Breast epithelium (tissue), 4 donors: Measurements from ENCODE around the gene DNM3. TPM values are rescaled to one million over a fixed set of nuclear protein-coding genes. Genes with fewer than 3 reads are reported as not detected.

Source experiments
- DNase-seq, 2 donors: peaks; one replicate each; pipeline ENCODE4 v3.0.0-alpha.2; 2019; ENCODE audit warnings: low spot score in 2 of 2
- H3K27ac ChIP-seq, 2 donors: fragments of 200-600 bp; sonication (generic) in 1 of 2; one replicate each; pipeline ENCODE4 v1.5.1; 2016 to 2019; ENCODE audit warnings: mild to moderate bottlenecking in 1 of 2
- H3K27me3 ChIP-seq, 2 donors: fragments of 200-600 bp; sonication (generic) in 1 of 2; one replicate each; pipeline versions ENCODE4 v1.5.1 to v1.6.0; 2017 to 2019; ENCODE audit warnings: control low read depth in 1 of 2, mild to moderate bottlenecking in 1 of 2
- H3K36me3 ChIP-seq: fragments of 200-600 bp; one replicate; pipeline ENCODE4 v1.5.1; 2019
- H3K4me1 ChIP-seq, 2 donors: fragments of 200-600 bp; sonication (generic); one replicate each; pipeline ENCODE4 v1.5.1; 2016 to 2019; ENCODE audit warnings: control low read depth in 1 of 2
- H3K4me3 ChIP-seq, 3 donors: fragments of 200-600 bp; sonication (generic); 1 replicate in 2 of 3; 2 replicates in 1 of 3; pipeline ENCODE4 v1.5.1; 2016 to 2019; ENCODE audit warnings: mild to moderate bottlenecking in 3 of 3, moderate library complexity in 2 of 3
- H3K9me3 ChIP-seq, 2 donors: fragments of 200-600 bp; sonication (generic) in 1 of 2; one replicate each; pipeline ENCODE4 v1.5.1; 2016 to 2019; ENCODE audit warnings: control low read depth in 1 of 2
- POLR2A ChIP-seq: fragments of 450-650 bp; IDR thresholded peaks from one replicate; pipeline ENCODE4 v1.6.1; 2016; ENCODE audit warnings: antibody characterized with exemption, mild to moderate bottlenecking, moderate library complexity
- POLR2AphosphoS5 ChIP-seq, 3 donors: sonication (generic); formaldehyde crosslinking; IDR thresholded peaks; one replicate each; pipeline ENCODE4 v1.6.1; 2017; ENCODE audit warnings: antibody characterized with exemption in 3 of 3
- intact Hi-C: fragments of 100-400 bp; cut with DNase I; formaldehyde crosslinking; loops from one replicate; pipeline ENCODE4 v1.15.1; 2023; ENCODE audit warnings: low total_unique reads
- total RNA-seq, 3 donors: library from RNA; depleted of rRNA; stranded (reverse); fragments of >200 nt; gene quantifications; one replicate each; pipeline ENCODE4 v1.1.0, GENCODE V29; 2016
- TF ChIP-seq, protein P1 (sequence below), 3 donors: fragments of 450-650 bp; IDR thresholded peaks; one replicate each; pipeline ENCODE4 v1.5.1; 2016 to 2017; ENCODE audit warnings: antibody characterized with exemption in 3 of 3, mild to moderate bottlenecking in 3 of 3, moderate library complexity in 3 of 3

The DNM3 gene
- total RNA-seq, 3 donors from 2014 or later: 5.1 to 7.5 (median 6.6) TPM

DNA sequence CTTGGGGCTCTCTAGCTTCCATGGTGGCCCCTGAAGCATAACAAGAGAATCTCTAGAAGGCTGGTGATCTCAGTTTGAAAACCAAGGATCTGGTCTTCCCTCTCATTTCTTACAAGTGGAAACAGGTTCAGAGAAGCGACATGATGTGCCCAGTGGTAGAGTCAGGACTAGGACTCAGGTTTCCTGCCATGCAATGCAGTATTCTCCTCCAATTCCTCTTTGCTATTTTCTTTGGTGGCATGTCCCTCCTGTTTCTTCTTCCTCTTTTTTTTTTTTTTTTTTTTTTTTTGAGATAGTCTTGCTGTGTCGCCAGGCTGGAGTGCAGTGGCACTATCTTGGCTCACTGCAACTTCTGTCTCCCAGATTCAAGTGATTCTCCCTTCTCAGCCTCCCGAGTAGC is 383.6 kb downstream of the DNM3 start:
- Histone ChIP-seq H3K4me1 (no peaks in the 10 kb centered on the region), H3K4me3 (no peak overlapping the region), H3K36me3 (no peaks in the 10 kb centered on the region), H3K9me3 (no peaks in the 10 kb centered on the region), H3K27me3 (no peaks in the 10 kb centered on the region), H3K27ac (no peak overlapping the region)
- DNase-seq: no peak
- TF ChIP-seq POLR2A (no peak), POLR2AphosphoS5 (IDR thresholded peaks at IDR 0.05) (no peak)
- TF ChIP-seq, protein P1, sequence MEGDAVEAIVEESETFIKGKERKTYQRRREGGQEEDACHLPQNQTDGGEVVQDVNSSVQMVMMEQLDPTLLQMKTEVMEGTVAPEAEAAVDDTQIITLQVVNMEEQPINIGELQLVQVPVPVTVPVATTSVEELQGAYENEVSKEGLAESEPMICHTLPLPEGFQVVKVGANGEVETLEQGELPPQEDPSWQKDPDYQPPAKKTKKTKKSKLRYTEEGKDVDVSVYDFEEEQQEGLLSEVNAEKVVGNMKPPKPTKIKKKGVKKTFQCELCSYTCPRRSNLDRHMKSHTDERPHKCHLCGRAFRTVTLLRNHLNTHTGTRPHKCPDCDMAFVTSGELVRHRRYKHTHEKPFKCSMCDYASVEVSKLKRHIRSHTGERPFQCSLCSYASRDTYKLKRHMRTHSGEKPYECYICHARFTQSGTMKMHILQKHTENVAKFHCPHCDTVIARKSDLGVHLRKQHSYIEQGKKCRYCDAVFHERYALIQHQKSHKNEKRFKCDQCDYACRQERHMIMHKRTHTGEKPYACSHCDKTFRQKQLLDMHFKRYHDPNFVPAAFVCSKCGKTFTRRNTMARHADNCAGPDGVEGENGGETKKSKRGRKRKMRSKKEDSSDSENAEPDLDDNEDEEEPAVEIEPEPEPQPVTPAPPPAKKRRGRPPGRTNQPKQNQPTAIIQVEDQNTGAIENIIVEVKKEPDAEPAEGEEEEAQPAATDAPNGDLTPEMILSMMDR (IDR thresholded peaks at IDR 0.05): no peak
- intact Hi-C loops: no loop called here

DNA sequence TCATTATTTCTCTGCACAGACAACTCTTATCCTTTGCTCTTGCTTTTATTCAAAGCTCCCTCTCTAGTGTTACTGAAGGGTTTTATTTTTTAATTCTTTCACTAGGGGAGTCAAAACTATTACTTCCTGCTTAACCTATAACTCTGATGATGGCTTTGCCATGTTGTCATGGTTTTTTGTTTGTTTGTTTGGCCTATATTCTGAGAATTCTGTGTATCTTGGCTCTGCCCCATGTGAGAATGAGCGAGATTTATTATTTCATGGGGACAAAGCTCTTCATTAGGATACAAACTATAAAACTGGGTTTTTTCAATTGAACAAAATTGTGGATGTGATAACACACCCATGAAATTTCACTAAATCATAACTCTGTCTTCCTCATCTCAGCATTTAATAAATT is 388.6 kb downstream of the DNM3 start:
- Histone ChIP-seq H3K27me3 (no peaks in the 10 kb centered on the region), H3K4me1 (no peaks in the 10 kb centered on the region), H3K4me3 (no peak overlapping the region), H3K36me3 (no peaks in the 10 kb centered on the region), H3K9me3 (no peaks in the 10 kb centered on the region), H3K27ac (no peak overlapping the region)
- intact Hi-C loops: no loop called here
- TF ChIP-seq POLR2AphosphoS5 (IDR thresholded peaks at IDR 0.05) (no peak), POLR2A (no peak)
- TF ChIP-seq, protein P1 (IDR thresholded peaks at IDR 0.05): no peak
- no peak for DNase-seq

DNA sequence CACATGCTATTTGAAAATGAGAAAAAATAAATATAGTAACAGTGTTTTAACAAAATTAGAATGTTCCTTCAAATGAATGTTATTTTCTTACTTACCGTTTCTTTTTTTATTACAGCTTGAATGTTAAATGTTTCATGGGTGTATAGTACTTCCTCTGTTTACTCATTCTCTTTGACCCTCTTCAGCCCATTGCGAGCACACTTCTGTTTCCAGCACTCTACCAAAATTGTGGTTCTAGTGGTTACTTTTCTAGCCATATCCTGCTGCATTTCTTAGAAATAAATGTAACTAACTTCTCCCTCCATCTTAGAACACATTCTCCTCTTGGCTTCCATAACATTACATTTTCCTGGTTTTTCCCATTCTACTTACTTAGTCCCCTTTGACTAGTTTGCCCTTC is 389.2 kb downstream of the DNM3 start:
- intact Hi-C loops: no loop called here
- Histone ChIP-seq H3K4me3 (no peak overlapping the region), H3K36me3 (no peaks in the 10 kb centered on the region), H3K27ac (no peak overlapping the region), H3K4me1 (no peaks in the 10 kb centered on the region), H3K27me3 (no peaks in the 10 kb centered on the region), H3K9me3 (no peaks in the 10 kb centered on the region)
- no peak for DNase-seq
- no peak for TF ChIP-seq POLR2AphosphoS5 (IDR thresholded peaks at IDR 0.05)

DNA sequence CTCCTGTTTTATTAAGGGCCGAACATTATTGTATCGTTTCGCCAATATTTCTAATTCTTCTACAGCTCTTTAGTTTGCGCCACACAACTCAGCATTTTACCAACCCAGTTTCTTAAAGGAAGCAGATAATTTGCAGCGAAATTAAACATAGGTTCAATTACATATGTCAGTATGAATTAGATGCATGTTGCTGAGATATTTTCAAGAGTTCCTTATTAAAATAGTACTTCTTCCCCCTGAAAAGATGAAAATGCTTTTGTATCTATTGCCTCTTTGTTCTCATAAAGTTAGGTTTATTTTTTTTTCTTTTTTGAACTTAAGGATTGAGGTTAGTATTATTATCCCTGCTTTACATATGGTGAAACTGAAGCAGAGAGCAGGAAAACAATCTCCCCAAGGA is 395.7 kb downstream of the DNM3 start:
- no peaks in the 10 kb centered on the region for H3K36me3 ChIP-seq
- H3K27me3 ChIP-seq: no peaks in the 10 kb centered on the region
- no peak overlapping the region for H3K4me3 ChIP-seq
- H3K27ac ChIP-seq: no peak overlapping the region
- no peaks in the 10 kb centered on the region for H3K9me3 ChIP-seq
- no peak for DNase-seq
- TF ChIP-seq, protein P1 (IDR thresholded peaks at IDR 0.05): no peak
- TF ChIP-seq POLR2A (no peak), POLR2AphosphoS5 (IDR thresholded peaks at IDR 0.05) (no peak)
- intact Hi-C loops: no loop called here
- H3K4me1 ChIP-seq: no peaks in the 10 kb centered on the region

DNA sequence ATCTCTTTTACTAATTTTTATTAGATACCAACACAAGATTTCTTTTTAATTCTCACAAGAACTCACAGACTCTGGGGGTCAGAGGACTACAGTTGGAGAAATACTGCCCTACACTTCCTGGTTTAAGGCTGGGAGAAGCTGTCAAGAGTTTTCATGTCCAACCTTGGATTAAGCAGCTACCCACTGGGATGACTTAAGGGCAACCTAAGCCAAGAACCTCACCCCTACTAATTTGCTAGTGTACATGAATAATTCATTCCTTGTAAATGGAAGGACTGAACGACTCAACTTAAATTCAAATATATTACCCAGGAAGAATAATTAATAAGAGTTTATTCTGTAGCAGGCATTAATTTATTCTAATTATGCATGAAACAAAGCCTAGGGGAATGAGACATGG is 396.9 kb downstream of the DNM3 start:
- H3K27ac ChIP-seq: no peak overlapping the region
- no peaks in the 10 kb centered on the region for H3K36me3 ChIP-seq
- no peaks in the 10 kb centered on the region for H3K27me3 ChIP-seq
- intact Hi-C loops: no loop called here
- no peaks in the 10 kb centered on the region for H3K9me3 ChIP-seq
- TF ChIP-seq POLR2A: no peak
- no peak for TF ChIP-seq POLR2AphosphoS5 (IDR thresholded peaks at IDR 0.05)
- TF ChIP-seq, protein P1 (IDR thresholded peaks at IDR 0.05): no peak
- no peaks in the 10 kb centered on the region for H3K4me1 ChIP-seq
- DNase-seq: no peak
- H3K4me3 ChIP-seq: no peak overlapping the region

DNA sequence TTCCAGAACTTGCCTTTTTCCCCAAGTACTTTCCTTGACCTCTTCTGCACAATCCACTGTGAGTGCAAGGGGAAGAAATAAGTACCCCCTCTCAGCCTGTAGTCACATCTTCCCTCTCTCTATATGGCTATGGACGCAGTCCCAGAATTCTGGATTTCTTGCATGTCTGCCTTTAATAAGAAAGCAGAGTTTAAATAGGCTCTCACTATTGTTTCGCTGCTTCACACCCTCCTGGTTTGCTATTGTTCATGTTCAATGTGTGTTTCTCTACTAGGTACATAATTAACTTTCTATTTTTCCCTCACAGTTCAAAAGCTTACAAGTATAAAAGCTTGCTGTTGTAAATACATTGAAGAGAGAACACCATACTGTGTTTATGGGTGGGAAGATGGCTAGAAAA is 397.7 kb downstream of the DNM3 start:
- intact Hi-C loops: no loop called here
- TF ChIP-seq POLR2AphosphoS5 (IDR thresholded peaks at IDR 0.05): no peak
- TF ChIP-seq POLR2A: no peak
- TF ChIP-seq, protein P1 (IDR thresholded peaks at IDR 0.05): no peak
- H3K27me3 ChIP-seq: no peaks in the 10 kb centered on the region
- H3K4me3 ChIP-seq: no peak overlapping the region
- no peak overlapping the region for H3K27ac ChIP-seq
- H3K36me3 ChIP-seq: no peaks in the 10 kb centered on the region
- H3K9me3 ChIP-seq: no peaks in the 10 kb centered on the region
- H3K4me1 ChIP-seq: no peaks in the 10 kb centered on the region
- no peak for DNase-seq
